Measurements from ENCODE around the gene ZFYVE28.

ZFYVE28 gene

GRCh38 chr4:2340272-2341061 lies 78.0 kb downstream of the ZFYVE28 start:
- H3K9ac ChIP-seq (ENCODE audit: low read depth in 1 of 2, low read length in 2 of 2), result no peak overlapping the region
- peaks cover 0 to 4% of the 10 kb centered on the region in 2 donors for H3K36me3 ChIP-seq (ENCODE audit: control insufficient read depth in 2 of 2, insufficient read depth in 2 of 2, low read length in 2 of 2)
- H3K4me3 ChIP-seq (ENCODE audit: low read length in 2 of 2), result no peak overlapping the region
- H3K4me1 ChIP-seq (ENCODE audit: control insufficient read depth in 2 of 2, insufficient read depth in 2 of 2, low read length in 2 of 2), result no peaks in the 10 kb centered on the region
- no peaks in the 10 kb centered on the region for H3K27me3 ChIP-seq (ENCODE audit: control insufficient read depth in 2 of 2, insufficient read depth in 2 of 2, low read length in 2 of 2)
- no peaks in the 10 kb centered on the region for H3K9me3 ChIP-seq (ENCODE audit: control insufficient read depth in 2 of 2, low read length in 2 of 2)
- no peak overlapping the region for H3K27ac ChIP-seq (ENCODE audit: low read depth in 2 of 2, low read length in 2 of 2)

GRCh38 chr4:2339458-2340271 lies 78.8 kb downstream of the ZFYVE28 start:
- Histone ChIP-seq H3K9me3 (ENCODE audit: control insufficient read depth in 2 of 2, low read length in 2 of 2) (no peaks in the 10 kb centered on the region), H3K4me3 (ENCODE audit: low read length in 2 of 2) (no peak overlapping the region), H3K9ac (ENCODE audit: low read depth in 1 of 2, low read length in 2 of 2) (no peak overlapping the region), H3K27me3 (ENCODE audit: control insufficient read depth in 2 of 2, insufficient read depth in 2 of 2, low read length in 2 of 2) (no peaks in the 10 kb centered on the region), H3K4me1 (ENCODE audit: control insufficient read depth in 2 of 2, insufficient read depth in 2 of 2, low read length in 2 of 2) (no peaks in the 10 kb centered on the region), H3K36me3 (ENCODE audit: control insufficient read depth in 2 of 2, insufficient read depth in 2 of 2, low read length in 2 of 2) (peaks cover 0 to 4% of the 10 kb centered on the region in 2 donors), H3K27ac (ENCODE audit: low read depth in 2 of 2, low read length in 2 of 2) (no peak overlapping the region)

DNA sequence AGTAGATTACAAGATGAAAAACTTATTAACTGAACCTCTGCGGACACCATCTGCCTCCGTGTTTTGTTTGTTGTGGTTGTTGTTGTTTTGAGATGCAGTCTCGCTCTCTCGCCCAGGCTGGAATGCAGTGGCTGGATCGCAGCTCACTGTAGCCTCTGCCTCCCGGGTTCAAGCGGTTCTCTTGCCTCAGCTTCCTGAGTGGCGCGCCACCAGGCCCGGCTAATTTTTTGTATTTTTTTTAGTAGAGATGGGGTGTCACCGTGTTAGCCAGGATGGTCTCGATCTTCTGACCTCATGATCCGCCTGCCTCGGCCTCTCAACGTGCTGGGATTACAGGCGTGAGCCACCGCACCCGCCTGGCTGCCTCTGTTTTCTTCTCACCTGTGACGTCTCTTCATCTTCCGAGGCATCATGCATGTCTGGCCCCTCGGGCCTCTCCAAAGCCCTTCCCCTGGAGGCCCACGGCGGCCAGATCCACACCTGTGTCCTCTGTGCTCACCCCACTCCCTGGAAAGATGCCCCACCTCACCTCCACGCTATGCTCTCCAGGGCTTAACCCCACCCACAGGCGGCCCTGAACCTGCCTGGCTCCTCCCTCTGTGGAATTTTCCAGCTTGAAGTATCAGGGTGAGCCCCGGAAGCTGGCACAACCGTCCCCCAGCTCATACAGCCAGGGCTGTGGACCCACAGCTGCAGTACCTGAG lies 79.5 kb downstream of the ZFYVE28 start:
- H3K27me3 ChIP-seq (ENCODE audit: control insufficient read depth in 2 of 2, insufficient read depth in 2 of 2, low read length in 2 of 2), result no peaks in the 10 kb centered on the region
- H3K27ac ChIP-seq (ENCODE audit: low read depth in 2 of 2, low read length in 2 of 2), result no peak overlapping the region

DNA sequence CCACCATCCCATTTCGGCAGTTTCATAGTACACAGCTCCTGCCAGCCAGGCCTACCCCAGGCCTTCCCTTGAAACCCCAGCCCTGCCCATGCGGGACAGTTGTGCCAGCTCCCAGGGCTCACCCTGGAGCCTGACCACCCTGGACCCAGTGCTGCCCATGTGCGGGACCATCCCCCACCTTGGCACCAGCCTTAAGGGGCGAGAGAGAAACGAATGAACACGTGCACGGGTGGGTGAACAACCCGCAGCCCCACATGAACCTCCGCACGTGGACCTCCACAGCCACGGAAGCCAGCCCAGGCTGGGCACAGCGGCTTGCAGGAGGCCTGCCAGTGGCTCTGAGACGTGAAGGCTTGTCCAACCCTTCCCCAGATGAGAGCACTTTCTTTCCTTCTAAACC lies 80.5 kb downstream of the ZFYVE28 start:
- Histone ChIP-seq H3K9me3 (ENCODE audit: control insufficient read depth in 2 of 2, low read length in 2 of 2) (no peaks in the 10 kb centered on the region), H3K9ac (ENCODE audit: low read depth in 1 of 2, low read length in 2 of 2) (no peak overlapping the region), H3K4me3 (ENCODE audit: low read length in 2 of 2) (no peak overlapping the region), H3K27me3 (ENCODE audit: control insufficient read depth in 2 of 2, insufficient read depth in 2 of 2, low read length in 2 of 2) (no peaks in the 10 kb centered on the region), H3K36me3 (ENCODE audit: control insufficient read depth in 2 of 2, insufficient read depth in 2 of 2, low read length in 2 of 2) (peaks cover 0 to 4% of the 10 kb centered on the region in 2 donors), H3K27ac (ENCODE audit: low read depth in 2 of 2, low read length in 2 of 2) (no peak overlapping the region), H3K4me1 (ENCODE audit: control insufficient read depth in 2 of 2, insufficient read depth in 2 of 2, low read length in 2 of 2) (peaks cover 8 to 9% of the 10 kb centered on the region in 2 donors)

More for the DNA sequence above, 79.5 kb downstream of the ZFYVE28 start:
- Histone ChIP-seq H3K4me1 (ENCODE audit: control insufficient read depth in 2 of 2, insufficient read depth in 2 of 2, low read length in 2 of 2) (peaks cover 3 to 5% of the 10 kb centered on the region in 2 donors), H3K4me3 (ENCODE audit: low read length in 2 of 2) (no peak overlapping the region), H3K9ac (ENCODE audit: low read depth in 1 of 2, low read length in 2 of 2) (no peak overlapping the region), H3K36me3 (ENCODE audit: control insufficient read depth in 2 of 2, insufficient read depth in 2 of 2, low read length in 2 of 2) (peaks cover 0 to 4% of the 10 kb centered on the region in 2 donors), H3K9me3 (ENCODE audit: control insufficient read depth in 2 of 2, low read length in 2 of 2) (no peaks in the 10 kb centered on the region)

DNA sequence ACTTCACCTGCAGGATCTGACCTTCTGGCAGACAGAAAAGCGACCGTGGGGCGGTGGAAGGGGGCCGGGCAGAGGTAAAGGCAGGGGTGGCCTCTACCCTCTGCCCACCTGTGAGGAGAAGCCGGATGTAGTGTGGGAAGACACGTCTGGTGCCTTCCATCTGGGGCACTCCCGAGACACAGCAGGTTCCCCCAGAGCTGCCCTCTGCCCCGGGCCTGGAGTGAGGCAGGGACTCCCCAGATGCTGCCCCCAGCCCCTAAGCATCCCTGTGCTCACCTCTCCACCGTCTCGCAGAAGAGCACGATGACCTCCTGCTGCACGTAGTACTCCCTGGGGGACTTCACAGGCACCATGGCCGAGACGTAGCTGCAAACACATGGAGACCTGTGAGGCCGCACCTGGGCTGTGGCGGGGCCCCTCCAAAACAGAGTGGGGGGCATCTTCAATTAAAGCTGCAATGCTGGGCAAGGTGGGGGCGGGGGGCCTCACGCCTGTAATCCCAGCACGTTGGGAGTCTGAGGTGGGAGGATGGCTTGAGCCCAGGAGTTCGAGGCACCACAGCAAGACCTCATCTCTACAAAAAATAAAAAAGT lies 81.2 kb downstream of the ZFYVE28 start:
- no peak overlapping the region for H3K4me3 ChIP-seq (ENCODE audit: low read length in 2 of 2)
- no peaks in the 10 kb centered on the region for H3K9me3 ChIP-seq (ENCODE audit: control insufficient read depth in 2 of 2, low read length in 2 of 2)

GRCh38 chr4:2336659-2337058 lies 81.8 kb downstream of the ZFYVE28 start:
- Histone ChIP-seq H3K27me3 (ENCODE audit: control insufficient read depth in 2 of 2, insufficient read depth in 2 of 2, low read length in 2 of 2) (no peaks in the 10 kb centered on the region), H3K4me3 (ENCODE audit: low read length in 2 of 2) (no peak overlapping the region), H3K9ac (ENCODE audit: low read depth in 1 of 2, low read length in 2 of 2) (no peak overlapping the region), H3K27ac (ENCODE audit: low read depth in 2 of 2, low read length in 2 of 2) (no peak overlapping the region), H3K4me1 (ENCODE audit: control insufficient read depth in 2 of 2, insufficient read depth in 2 of 2, low read length in 2 of 2) (peaks cover 8 to 11% of the 10 kb centered on the region in 2 donors), H3K9me3 (ENCODE audit: control insufficient read depth in 2 of 2, low read length in 2 of 2) (no peaks in the 10 kb centered on the region), H3K36me3 (ENCODE audit: control insufficient read depth in 2 of 2, insufficient read depth in 2 of 2, low read length in 2 of 2) (no peaks in the 10 kb centered on the region)

More for the DNA sequence above, 81.2 kb downstream of the ZFYVE28 start:
- no peak overlapping the region for H3K27ac ChIP-seq (ENCODE audit: low read depth in 2 of 2, low read length in 2 of 2)
- H3K9ac ChIP-seq (ENCODE audit: low read depth in 1 of 2, low read length in 2 of 2), result no peak overlapping the region
- H3K27me3 ChIP-seq (ENCODE audit: control insufficient read depth in 2 of 2, insufficient read depth in 2 of 2, low read length in 2 of 2), result no peaks in the 10 kb centered on the region
- peaks cover 8 to 11% of the 10 kb centered on the region in 2 donors for H3K4me1 ChIP-seq (ENCODE audit: control insufficient read depth in 2 of 2, insufficient read depth in 2 of 2, low read length in 2 of 2)
- peaks cover 0 to 4% of the 10 kb centered on the region in 2 donors for H3K36me3 ChIP-seq (ENCODE audit: control insufficient read depth in 2 of 2, insufficient read depth in 2 of 2, low read length in 2 of 2)

DNA sequence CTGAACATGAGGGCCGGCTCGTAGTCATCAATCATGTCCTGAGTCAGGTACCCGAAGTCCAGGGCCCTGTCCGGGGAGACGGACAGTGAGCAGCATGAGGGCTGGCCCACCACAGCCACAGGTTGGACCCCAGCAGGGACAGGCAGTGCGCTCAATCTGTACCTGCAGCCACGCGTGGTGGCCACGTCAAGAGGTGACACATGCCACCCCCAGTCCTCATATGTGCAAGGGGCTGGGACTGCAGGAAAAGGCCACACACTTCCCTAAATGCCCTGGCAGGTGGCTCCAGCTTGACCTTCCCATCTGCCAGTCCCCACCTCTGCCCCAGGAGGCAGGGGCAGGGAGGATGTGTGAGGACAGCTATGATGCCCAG lies 82.7 kb downstream of the ZFYVE28 start:
- H3K4me1 ChIP-seq (ENCODE audit: control insufficient read depth in 2 of 2, insufficient read depth in 2 of 2, low read length in 2 of 2), result peaks cover 8 to 11% of the 10 kb centered on the region in 2 donors
- no peak overlapping the region for H3K4me3 ChIP-seq (ENCODE audit: low read length in 2 of 2)
- H3K36me3 ChIP-seq (ENCODE audit: control insufficient read depth in 2 of 2, insufficient read depth in 2 of 2, low read length in 2 of 2), result no peaks in the 10 kb centered on the region
- H3K9ac ChIP-seq (ENCODE audit: low read depth in 1 of 2, low read length in 2 of 2), result no peak overlapping the region
- H3K9me3 ChIP-seq (ENCODE audit: control insufficient read depth in 2 of 2, low read length in 2 of 2), result no peaks in the 10 kb centered on the region
- no peaks in the 10 kb centered on the region for H3K27me3 ChIP-seq (ENCODE audit: control insufficient read depth in 2 of 2, insufficient read depth in 2 of 2, low read length in 2 of 2)
- no peak overlapping the region for H3K27ac ChIP-seq (ENCODE audit: low read depth in 2 of 2, low read length in 2 of 2)

DNA sequence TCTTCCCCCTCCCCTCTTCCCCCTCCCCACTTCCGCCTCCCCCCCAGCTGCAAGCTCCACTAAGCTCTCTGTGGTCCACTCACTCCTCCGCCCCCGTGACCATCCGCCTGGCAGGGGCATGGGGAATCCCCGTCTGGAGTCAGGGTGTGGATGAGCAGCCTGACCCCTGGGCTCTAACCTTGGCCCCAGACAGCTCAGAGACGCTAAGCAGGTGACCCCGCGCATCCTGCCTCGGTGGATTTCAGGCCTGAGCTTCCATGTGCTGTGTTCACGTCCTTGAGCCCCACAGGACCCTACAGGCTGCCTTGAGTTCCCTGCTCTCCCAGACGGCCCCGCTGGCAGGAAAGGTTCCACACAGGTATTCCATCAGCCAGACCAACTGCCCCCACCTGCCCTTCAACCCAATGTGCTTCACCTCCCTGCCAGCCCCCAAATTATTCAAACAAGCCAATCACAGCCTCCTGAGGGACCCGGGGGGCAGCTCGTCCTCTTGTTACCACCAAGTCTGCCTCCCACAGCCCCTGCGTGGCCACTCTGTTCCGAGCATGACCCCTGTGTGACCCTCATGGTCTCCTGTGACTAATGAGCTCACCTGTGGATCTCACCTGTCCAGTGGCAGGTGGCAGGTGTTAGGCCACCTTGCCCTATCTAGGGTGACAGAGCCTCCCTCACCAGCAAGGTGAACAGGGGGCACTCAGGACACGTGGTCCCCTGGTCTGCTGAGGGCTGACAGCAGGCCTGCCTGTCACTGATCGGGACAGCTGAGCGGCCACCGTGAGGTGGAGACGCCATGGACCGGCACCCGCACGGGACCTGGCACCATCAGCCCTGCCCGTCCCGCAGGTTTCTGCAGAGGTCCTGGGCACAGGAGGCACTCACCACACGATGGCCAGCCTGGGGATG lies 83.4 kb downstream of the ZFYVE28 start:
- no peak overlapping the region for H3K4me3 ChIP-seq (ENCODE audit: low read length in 2 of 2)
- peaks cover 8 to 11% of the 10 kb centered on the region in 2 donors for H3K4me1 ChIP-seq (ENCODE audit: control insufficient read depth in 2 of 2, insufficient read depth in 2 of 2, low read length in 2 of 2)
- H3K27me3 ChIP-seq (ENCODE audit: control insufficient read depth in 2 of 2, insufficient read depth in 2 of 2, low read length in 2 of 2), result no peaks in the 10 kb centered on the region
- no peaks in the 10 kb centered on the region for H3K36me3 ChIP-seq (ENCODE audit: control insufficient read depth in 2 of 2, insufficient read depth in 2 of 2, low read length in 2 of 2)
- no peak overlapping the region for H3K27ac ChIP-seq (ENCODE audit: low read depth in 2 of 2, low read length in 2 of 2)
- no peak overlapping the region for H3K9ac ChIP-seq (ENCODE audit: low read depth in 1 of 2, low read length in 2 of 2)
- no peaks in the 10 kb centered on the region for H3K9me3 ChIP-seq (ENCODE audit: control insufficient read depth in 2 of 2, low read length in 2 of 2)

All from mucosa of rectum (tissue), 2 donors.